Ishikawa (cell line): Measurements from ENCODE around the gene SULT6B1.

Experiments
- CEBPB ChIP-seq: IDR thresholded peaks from 2 replicates; pipeline ENCODE4 v1.6.1; 2012
- CREB1 ChIP-seq: IDR thresholded peaks from 2 replicates; pipeline ENCODE4 v1.6.1; 2012; ENCODE audit warnings: low read depth
- EP300 ChIP-seq: IDR thresholded peaks from 2 replicates; pipeline ENCODE4 v1.6.1; 2012; ENCODE audit warnings: borderline replicate concordance
- FOXM1 ChIP-seq: IDR thresholded peaks from 2 replicates; pipeline ENCODE4 v1.6.1; 2012; ENCODE audit warnings: low read depth, borderline replicate concordance
- MAX ChIP-seq: IDR thresholded peaks from 2 replicates; pipeline ENCODE4 v1.6.1; 2012
- NFIC ChIP-seq: IDR thresholded peaks from 2 replicates; pipeline ENCODE4 v1.6.1; 2012
- RAD21 ChIP-seq: IDR thresholded peaks from 2 replicates; pipeline ENCODE4 v1.6.1; 2012; ENCODE audit warnings: low read depth
- REST ChIP-seq: IDR thresholded peaks from 2 replicates; pipeline ENCODE4 v1.6.1; 2012; ENCODE audit warnings: low read depth, mild to moderate bottlenecking
- TAF1 ChIP-seq: IDR thresholded peaks from 2 replicates; pipeline ENCODE4 v1.6.1; 2012; ENCODE audit warnings: low read depth, mild to moderate bottlenecking
- TEAD4 ChIP-seq: IDR thresholded peaks from 2 replicates; pipeline ENCODE4 v1.6.1; 2012
- YY1 ChIP-seq: IDR thresholded peaks from 2 replicates; pipeline ENCODE4 v1.6.1; 2012; ENCODE audit warnings: low read depth
- ZBTB7A ChIP-seq: IDR thresholded peaks from 2 replicates; pipeline ENCODE4 v1.6.1; 2012; ENCODE audit warnings: low read depth

- TF ChIP-seq MAX, result no peak
- no peak for TF ChIP-seq TEAD4
- TF ChIP-seq ZBTB7A, result no peak
- TF ChIP-seq RAD21, result no peak
- TF ChIP-seq TAF1, result no peak
- no peak for TF ChIP-seq CREB1
- no peak for TF ChIP-seq FOXM1
- no peak for TF ChIP-seq NFIC
- TF ChIP-seq REST, result no peak
- TF ChIP-seq CEBPB, result no peak
- no peak for TF ChIP-seq EP300
- no peak for TF ChIP-seq YY1
Measured at GRCh38 chr2:37148325-37148724, 40.1 kb downstream of the SULT6B1 start.
